Bronchial epithelial cell (primary cell): ENCODE results near the gene VSIG2. TPM values are rescaled to one million over a fixed set of nuclear protein-coding genes. Genes with fewer than 3 reads are reported as not detected.
"Not testable (repeated sequence)": the region's sequence is repeated elsewhere in the genome, so short reads cannot be mapped to it uniquely, and the experiment has no call there.

Source experiments
- DNase-seq: peaks from one replicate; pipeline ENCODE4 v3.0.0-alpha.2; 2010; ENCODE audit warnings: low read depth
- FAIRE-seq: peaks from 2 replicates; lab custom pipeline; 2011; peaks lifted over from hg19 to GRCh38; lab: Jason Lieb, UNC
- H3K27me3 ChIP-seq: 2 replicates; pipeline ENCODE4 v1.5.1; 2011; ENCODE audit warnings: low read length; ENCODE audit not compliant: control insufficient read depth, insufficient read depth
- H3K36me3 ChIP-seq: 2 replicates; pipeline ENCODE4 v1.5.1; 2011; ENCODE audit warnings: low read length; ENCODE audit not compliant: control insufficient read depth, insufficient read depth
- H3K4me3 ChIP-seq: 2 replicates; pipeline ENCODE4 v1.5.1; 2011; ENCODE audit warnings: mild to moderate bottlenecking, low read depth, low read length, control low read depth
- CTCF ChIP-seq: IDR thresholded peaks from 2 replicates; pipeline ENCODE4 v1.5.1; 2011; ENCODE audit warnings: mild to moderate bottlenecking, moderate library complexity, low read length, control low read depth, inconsistent platforms; ENCODE audit not compliant: insufficient read depth, severe bottlenecking
- total RNA-seq: library from RNA; depleted of rRNA; stranded (reverse); fragments of >200 nt; gene quantifications from 2 replicates; pipeline ENCODE4 v1.2.1, GENCODE V29; 2014

VSIG2 gene
- total RNA-seq, 1 donor from 2014 or later, result 0.53 TPM

- Histone ChIP-seq H3K36me3 (no peaks in the 10 kb centered on the region), H3K4me3 (no peak overlapping the region), H3K27me3 (no peaks in the 10 kb centered on the region)
- DNase-seq (no peak), FAIRE-seq (no peak)
- no peak for TF ChIP-seq CTCF
These were observed 30.9 kb upstream of the VSIG2 start for GRCh38 chr11:124783002-124783401.

- no peak for TF ChIP-seq CTCF
- FAIRE-seq, result no peak
These were observed 27.5 kb upstream of the VSIG2 start for GRCh38 chr11:124779568-124779967.

GRCh38 chr11:124778281-124778680 lies 26.2 kb upstream of the VSIG2 start:
- DNase-seq, result no peak
- H3K4me3 ChIP-seq, result no peak overlapping the region
- H3K36me3 ChIP-seq, result no peaks in the 10 kb centered on the region
- FAIRE-seq, result no peak
- TF ChIP-seq CTCF, result no peak
- no peaks in the 10 kb centered on the region for H3K27me3 ChIP-seq

More at GRCh38 chr11:124779568-124779967, 27.5 kb upstream of the VSIG2 start:
- DNase-seq, result no peak
- no peak overlapping the region for H3K4me3 ChIP-seq
- H3K36me3 ChIP-seq, result no peaks in the 10 kb centered on the region
- no peaks in the 10 kb centered on the region for H3K27me3 ChIP-seq

GRCh38 chr11:124776865-124777645 lies 25.0 kb upstream of the VSIG2 start:
- Histone ChIP-seq H3K27me3 (no peaks in the 10 kb centered on the region), H3K4me3 (no peak overlapping the region), H3K36me3 (no peaks in the 10 kb centered on the region)
- FAIRE-seq (no peak), DNase-seq (no peak)
- TF ChIP-seq CTCF, result no peak

- not testable (repeated sequence) for H3K4me3 ChIP-seq, FAIRE-seq, H3K36me3 ChIP-seq, DNase-seq, H3K27me3 ChIP-seq
These were observed 18.9 kb upstream of the VSIG2 start for GRCh38 chr11:124770959-124771358.

- no peak for FAIRE-seq
- TF ChIP-seq CTCF, result no peak
- H3K36me3 ChIP-seq, result peaks cover 2% of the 10 kb centered on the region
- H3K4me3 ChIP-seq, result no peak overlapping the region
- H3K27me3 ChIP-seq, result no peaks in the 10 kb centered on the region
- peak; percentile 69 for DNase-seq
These were observed 18.0 kb upstream of the VSIG2 start for GRCh38 chr11:124769806-124770774.
